Measurements from ENCODE around the gene RHBDD1.
A peak's percentile ranks its signal among the peaks of the same experiment; 100 is the strongest.

Gene RHBDD1

GRCh38 chr2:227031379-227031778, 195.5 kb downstream of the RHBDD1 start:
- TF ChIP-seq, protein P1, sequence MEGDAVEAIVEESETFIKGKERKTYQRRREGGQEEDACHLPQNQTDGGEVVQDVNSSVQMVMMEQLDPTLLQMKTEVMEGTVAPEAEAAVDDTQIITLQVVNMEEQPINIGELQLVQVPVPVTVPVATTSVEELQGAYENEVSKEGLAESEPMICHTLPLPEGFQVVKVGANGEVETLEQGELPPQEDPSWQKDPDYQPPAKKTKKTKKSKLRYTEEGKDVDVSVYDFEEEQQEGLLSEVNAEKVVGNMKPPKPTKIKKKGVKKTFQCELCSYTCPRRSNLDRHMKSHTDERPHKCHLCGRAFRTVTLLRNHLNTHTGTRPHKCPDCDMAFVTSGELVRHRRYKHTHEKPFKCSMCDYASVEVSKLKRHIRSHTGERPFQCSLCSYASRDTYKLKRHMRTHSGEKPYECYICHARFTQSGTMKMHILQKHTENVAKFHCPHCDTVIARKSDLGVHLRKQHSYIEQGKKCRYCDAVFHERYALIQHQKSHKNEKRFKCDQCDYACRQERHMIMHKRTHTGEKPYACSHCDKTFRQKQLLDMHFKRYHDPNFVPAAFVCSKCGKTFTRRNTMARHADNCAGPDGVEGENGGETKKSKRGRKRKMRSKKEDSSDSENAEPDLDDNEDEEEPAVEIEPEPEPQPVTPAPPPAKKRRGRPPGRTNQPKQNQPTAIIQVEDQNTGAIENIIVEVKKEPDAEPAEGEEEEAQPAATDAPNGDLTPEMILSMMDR (IDR thresholded peaks at IDR 0.05; ENCODE audit: poor library complexity, severe bottlenecking) = no peak
- no peak for ATAC-seq (ENCODE audit: low read depth)
- Histone ChIP-seq H3K27me3 (ENCODE audit: insufficient read depth, poor library complexity, severe bottlenecking) (no peaks in the 10 kb centered on the region), H3K36me3 (ENCODE audit: low read depth) (no peaks in the 10 kb centered on the region), H3K4me3 (ENCODE audit: severe bottlenecking) (no peak overlapping the region), H3K9me3 (ENCODE audit: severe bottlenecking) (no peaks in the 10 kb centered on the region), H3K27ac (ENCODE audit: poor library complexity, severe bottlenecking) (no peak overlapping the region), H3K4me1 (ENCODE audit: insufficient read depth, poor library complexity, severe bottlenecking) (no peaks in the 10 kb centered on the region)
- DNase-seq (ENCODE audit: low spot score) = no peak

GRCh38 chr2:227033471-227034148, 197.8 kb downstream of the RHBDD1 start:
- TF ChIP-seq, protein P1 (IDR thresholded peaks at IDR 0.05; ENCODE audit: poor library complexity, severe bottlenecking) = peak; percentile 57
- no peaks in the 10 kb centered on the region for H3K4me1 ChIP-seq (ENCODE audit: insufficient read depth, poor library complexity, severe bottlenecking)
- no peak overlapping the region for H3K4me3 ChIP-seq (ENCODE audit: severe bottlenecking)
- no peaks in the 10 kb centered on the region for H3K27me3 ChIP-seq (ENCODE audit: insufficient read depth, poor library complexity, severe bottlenecking)
- no peaks in the 10 kb centered on the region for H3K9me3 ChIP-seq (ENCODE audit: severe bottlenecking)
- H3K27ac ChIP-seq (ENCODE audit: poor library complexity, severe bottlenecking) = no peak overlapping the region
- DNase-seq (ENCODE audit: low spot score) = no peak
- no peak for ATAC-seq (ENCODE audit: low read depth)
- H3K36me3 ChIP-seq (ENCODE audit: low read depth) = no peaks in the 10 kb centered on the region

DNA sequence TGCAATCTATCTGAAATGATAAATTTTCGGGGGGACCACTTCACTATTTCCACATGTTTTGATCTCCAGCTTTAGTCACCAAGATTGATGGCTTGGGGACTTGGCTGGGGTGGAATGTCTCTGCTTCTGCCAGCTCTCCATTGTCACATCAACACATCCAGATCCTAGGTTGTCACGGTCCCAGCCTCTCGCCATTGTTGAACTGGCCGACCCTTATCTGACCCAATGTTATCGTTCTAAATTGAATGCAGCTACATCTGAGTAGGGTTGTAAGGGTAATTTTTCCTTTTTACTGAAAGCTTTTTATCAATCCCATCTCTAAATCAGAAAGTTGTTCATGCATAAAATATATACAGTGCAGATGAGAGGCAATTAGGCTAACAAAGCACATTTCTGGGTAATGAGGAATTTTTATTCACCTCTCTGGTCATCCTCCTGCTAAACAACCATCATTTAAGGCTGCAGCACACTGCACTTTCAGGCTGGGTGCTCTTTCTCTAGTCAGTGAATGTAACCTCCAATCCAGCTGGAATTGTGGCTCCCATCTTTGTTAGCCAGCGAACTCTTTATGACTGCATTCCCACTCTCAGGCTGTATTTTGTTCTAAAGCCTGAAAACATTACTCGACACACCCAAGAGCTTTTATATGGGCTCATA, 200.0 kb downstream of the RHBDD1 start:
- H3K4me3 ChIP-seq (ENCODE audit: severe bottlenecking) = no peak overlapping the region
- no peaks in the 10 kb centered on the region for H3K4me1 ChIP-seq (ENCODE audit: insufficient read depth, poor library complexity, severe bottlenecking)
- TF ChIP-seq, protein P1 (IDR thresholded peaks at IDR 0.05; ENCODE audit: poor library complexity, severe bottlenecking) = no peak
- ATAC-seq (ENCODE audit: low read depth) (no peak), DNase-seq (ENCODE audit: low spot score) (no peak)
- no peaks in the 10 kb centered on the region for H3K27me3 ChIP-seq (ENCODE audit: insufficient read depth, poor library complexity, severe bottlenecking)
- no peaks in the 10 kb centered on the region for H3K9me3 ChIP-seq (ENCODE audit: severe bottlenecking)
- no peaks in the 10 kb centered on the region for H3K36me3 ChIP-seq (ENCODE audit: low read depth)
- H3K27ac ChIP-seq (ENCODE audit: poor library complexity, severe bottlenecking) = no peak overlapping the region

DNA sequence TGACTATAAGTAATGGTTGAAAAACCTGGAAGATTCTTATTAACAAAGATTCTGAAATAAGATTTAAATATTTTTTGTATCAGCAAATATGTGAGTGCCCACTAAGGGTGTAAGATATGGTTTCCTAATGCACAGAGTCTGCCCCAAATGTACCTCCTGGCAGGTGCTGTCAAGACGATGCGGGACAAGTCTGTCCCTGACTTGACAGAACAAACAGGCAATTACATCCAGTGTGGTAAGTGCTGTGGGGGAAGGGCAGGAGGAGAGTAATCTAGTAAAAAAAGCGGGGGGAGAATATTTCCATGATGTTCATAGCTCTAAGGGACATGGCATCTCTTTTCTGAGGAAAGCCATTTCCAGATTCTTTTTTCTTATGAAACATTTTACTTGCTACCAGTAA, 200.7 kb downstream of the RHBDD1 start:
- no peaks in the 10 kb centered on the region for H3K9me3 ChIP-seq (ENCODE audit: severe bottlenecking)
- H3K4me3 ChIP-seq (ENCODE audit: severe bottlenecking) = no peak overlapping the region
- no peak overlapping the region for H3K27ac ChIP-seq (ENCODE audit: poor library complexity, severe bottlenecking)
- no peak for DNase-seq (ENCODE audit: low spot score)
- H3K27me3 ChIP-seq (ENCODE audit: insufficient read depth, poor library complexity, severe bottlenecking) = no peaks in the 10 kb centered on the region
- H3K4me1 ChIP-seq (ENCODE audit: insufficient read depth, poor library complexity, severe bottlenecking) = no peaks in the 10 kb centered on the region
- no peak for ATAC-seq (ENCODE audit: low read depth)
- no peaks in the 10 kb centered on the region for H3K36me3 ChIP-seq (ENCODE audit: low read depth)
- TF ChIP-seq, protein P1 (IDR thresholded peaks at IDR 0.05; ENCODE audit: poor library complexity, severe bottlenecking) = no peak

All from RWPE2 (cell line).